Measurements from ENCODE around the gene SLC34A3. TPM values are rescaled to one million over a fixed set of nuclear protein-coding genes. Genes with fewer than 3 reads are reported as not detected.

The SLC34A3 gene
- total RNA-seq, 1 donor from 2014 or later, result 0.25 TPM

DNA sequence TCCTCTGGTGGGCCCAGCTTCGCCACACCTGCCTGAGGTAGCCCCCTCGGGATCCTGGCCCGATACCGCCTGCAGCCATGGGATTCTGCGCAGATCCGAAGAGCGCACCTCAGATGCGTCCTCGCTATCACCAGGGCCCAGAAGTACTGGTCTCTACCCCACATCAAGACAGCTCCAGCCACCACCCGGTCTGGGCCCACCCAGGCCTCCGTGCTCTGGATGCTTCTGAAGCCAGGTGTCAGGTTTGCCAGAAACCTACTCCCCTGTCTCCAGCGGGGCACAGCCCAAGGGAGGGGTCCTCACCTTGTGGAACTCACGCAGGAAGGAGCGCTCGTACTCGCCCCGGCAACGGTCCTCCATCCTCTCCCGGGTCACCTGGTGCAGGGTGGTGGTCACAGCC lies 44.8 kb upstream of the SLC34A3 start:
- no peaks in the 10 kb centered on the region for H3K36me3 ChIP-seq (ENCODE audit: control insufficient read depth, insufficient read depth, low read length)
- no peaks in the 10 kb centered on the region for H3K27me3 ChIP-seq (ENCODE audit: control insufficient read depth, insufficient read depth, low read length)
- no peak for DNase-seq (ENCODE audit: low read depth)
- H3K4me3 ChIP-seq (ENCODE audit: low read depth, low read length), result no peak overlapping the region
- TF ChIP-seq, protein P1, sequence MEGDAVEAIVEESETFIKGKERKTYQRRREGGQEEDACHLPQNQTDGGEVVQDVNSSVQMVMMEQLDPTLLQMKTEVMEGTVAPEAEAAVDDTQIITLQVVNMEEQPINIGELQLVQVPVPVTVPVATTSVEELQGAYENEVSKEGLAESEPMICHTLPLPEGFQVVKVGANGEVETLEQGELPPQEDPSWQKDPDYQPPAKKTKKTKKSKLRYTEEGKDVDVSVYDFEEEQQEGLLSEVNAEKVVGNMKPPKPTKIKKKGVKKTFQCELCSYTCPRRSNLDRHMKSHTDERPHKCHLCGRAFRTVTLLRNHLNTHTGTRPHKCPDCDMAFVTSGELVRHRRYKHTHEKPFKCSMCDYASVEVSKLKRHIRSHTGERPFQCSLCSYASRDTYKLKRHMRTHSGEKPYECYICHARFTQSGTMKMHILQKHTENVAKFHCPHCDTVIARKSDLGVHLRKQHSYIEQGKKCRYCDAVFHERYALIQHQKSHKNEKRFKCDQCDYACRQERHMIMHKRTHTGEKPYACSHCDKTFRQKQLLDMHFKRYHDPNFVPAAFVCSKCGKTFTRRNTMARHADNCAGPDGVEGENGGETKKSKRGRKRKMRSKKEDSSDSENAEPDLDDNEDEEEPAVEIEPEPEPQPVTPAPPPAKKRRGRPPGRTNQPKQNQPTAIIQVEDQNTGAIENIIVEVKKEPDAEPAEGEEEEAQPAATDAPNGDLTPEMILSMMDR (IDR thresholded peaks at IDR 0.05; ENCODE audit: insufficient read depth, low read length, poor library complexity, severe bottlenecking), result no peak

GRCh38 chr9:137186385-137186784 lies 44.3 kb upstream of the SLC34A3 start:
- Histone ChIP-seq H3K36me3 (ENCODE audit: control insufficient read depth, insufficient read depth, low read length) (no peaks in the 10 kb centered on the region), H3K4me3 (ENCODE audit: low read depth, low read length) (no peak overlapping the region), H3K27me3 (ENCODE audit: control insufficient read depth, insufficient read depth, low read length) (no peaks in the 10 kb centered on the region)
- DNase-seq (ENCODE audit: low read depth), result no peak
- TF ChIP-seq, protein P1 (IDR thresholded peaks at IDR 0.05; ENCODE audit: insufficient read depth, low read length, poor library complexity, severe bottlenecking), result no peak

GRCh38 chr9:137187386-137187785 lies 43.3 kb upstream of the SLC34A3 start:
- Histone ChIP-seq H3K4me3 (ENCODE audit: low read depth, low read length) (peak overlapping the region; percentile 88), H3K27me3 (ENCODE audit: control insufficient read depth, insufficient read depth, low read length) (no peaks in the 10 kb centered on the region), H3K36me3 (ENCODE audit: control insufficient read depth, insufficient read depth, low read length) (no peaks in the 10 kb centered on the region)
- TF ChIP-seq, protein P1 (IDR thresholded peaks at IDR 0.05; ENCODE audit: insufficient read depth, low read length, poor library complexity, severe bottlenecking), result no peak
- no peak for DNase-seq (ENCODE audit: low read depth)

DNA sequence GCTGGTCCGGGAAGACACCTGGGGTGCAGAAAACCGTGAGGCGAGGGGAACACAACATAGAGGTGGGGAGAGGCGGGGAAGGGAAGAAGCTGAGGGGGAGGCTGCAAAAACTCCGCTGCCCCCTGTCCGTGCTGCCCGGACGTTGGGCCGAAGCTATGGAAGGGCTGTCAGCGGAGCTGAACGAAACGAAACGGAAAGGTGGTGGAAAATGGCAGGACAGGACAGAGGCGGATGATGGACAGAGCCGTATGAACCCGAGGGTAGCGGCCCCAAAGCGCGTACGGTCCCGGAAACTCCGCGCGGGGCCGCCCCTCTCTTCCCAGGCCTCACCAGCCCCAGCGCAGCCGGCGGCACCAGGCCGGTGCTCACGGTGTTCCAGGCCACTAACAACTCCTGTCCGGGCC lies 42.6 kb upstream of the SLC34A3 start:
- Histone ChIP-seq H3K36me3 (ENCODE audit: control insufficient read depth, insufficient read depth, low read length) (no peaks in the 10 kb centered on the region), H3K27me3 (ENCODE audit: control insufficient read depth, insufficient read depth, low read length) (no peaks in the 10 kb centered on the region), H3K4me3 (ENCODE audit: low read depth, low read length) (peak overlapping the region; percentile 88)
- TF ChIP-seq, protein P1 (IDR thresholded peaks at IDR 0.05; ENCODE audit: insufficient read depth, low read length, poor library complexity, severe bottlenecking), result no peak
- no peak for DNase-seq (ENCODE audit: low read depth)

DNA sequence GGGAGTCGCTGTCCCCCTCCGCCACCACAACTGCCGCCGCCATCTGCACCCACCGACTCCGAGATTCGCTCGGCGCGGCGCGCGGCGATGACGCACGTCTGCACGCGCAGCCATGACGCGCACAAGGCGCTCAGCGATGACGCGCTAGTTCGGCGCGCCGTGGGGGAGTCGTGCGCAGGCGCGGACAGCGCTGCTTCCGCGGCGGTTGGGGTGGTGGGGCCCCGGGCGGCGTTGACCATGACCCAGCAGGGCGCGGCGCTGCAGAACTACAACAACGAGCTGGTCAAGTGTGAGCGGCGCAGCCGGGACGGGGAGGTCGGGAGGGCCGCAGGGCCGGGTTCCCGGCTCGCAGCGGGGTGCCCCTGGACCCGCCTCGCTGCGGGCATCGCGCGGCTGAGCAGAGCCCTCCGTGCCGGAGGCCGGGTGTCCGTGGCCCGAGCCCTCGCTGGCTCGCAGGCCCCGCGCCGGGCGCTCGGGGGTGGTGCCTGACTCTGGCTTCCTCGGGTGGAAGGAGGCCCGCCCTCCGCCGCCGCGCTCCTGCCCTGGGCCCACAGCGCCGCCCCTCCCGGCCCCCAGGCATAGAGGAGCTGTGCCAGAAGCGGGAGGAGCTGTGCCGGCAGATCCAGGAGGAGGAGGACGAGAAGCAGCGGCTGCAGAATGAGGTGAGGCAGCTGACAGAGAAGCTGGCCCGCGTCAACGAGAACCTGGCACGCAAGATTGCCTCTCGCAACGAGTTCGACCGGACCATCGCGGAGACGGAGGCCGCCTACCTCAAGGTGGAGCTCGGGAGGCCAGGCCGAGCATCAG lies 42.0 kb upstream of the SLC34A3 start, which contains the start of the genes ANAPC2 and SSNA1:
Gene ANAPC2, minus strand, starts transcription at position 71 of the 807 bp plus-strand sequence. Its CDS starts 28 bp downstream, at position 43.
Gene SSNA1, plus strand, starts transcription at position 187 of the 807 bp plus-strand sequence. Its CDS starts 51 bp downstream, at position 238.
- Histone ChIP-seq H3K4me3 (ENCODE audit: low read depth, low read length) (peak within 1 kb of the TSS; percentile 88), H3K36me3 (ENCODE audit: control insufficient read depth, insufficient read depth, low read length) (no peaks in the 10 kb centered on the region)
- DNase-seq (ENCODE audit: low read depth), result peak; percentile 64

More for the DNA sequence above, 42.0 kb upstream of the SLC34A3 start, which contains the start of the genes ANAPC2 and SSNA1:
- TF ChIP-seq, protein P1 (IDR thresholded peaks at IDR 0.05; ENCODE audit: insufficient read depth, low read length, poor library complexity, severe bottlenecking), result peak; percentile 59
- H3K27me3 ChIP-seq (ENCODE audit: control insufficient read depth, insufficient read depth, low read length), result no peaks in the 10 kb centered on the region
